ENCODE data around the gene NFAT5.

DNA sequence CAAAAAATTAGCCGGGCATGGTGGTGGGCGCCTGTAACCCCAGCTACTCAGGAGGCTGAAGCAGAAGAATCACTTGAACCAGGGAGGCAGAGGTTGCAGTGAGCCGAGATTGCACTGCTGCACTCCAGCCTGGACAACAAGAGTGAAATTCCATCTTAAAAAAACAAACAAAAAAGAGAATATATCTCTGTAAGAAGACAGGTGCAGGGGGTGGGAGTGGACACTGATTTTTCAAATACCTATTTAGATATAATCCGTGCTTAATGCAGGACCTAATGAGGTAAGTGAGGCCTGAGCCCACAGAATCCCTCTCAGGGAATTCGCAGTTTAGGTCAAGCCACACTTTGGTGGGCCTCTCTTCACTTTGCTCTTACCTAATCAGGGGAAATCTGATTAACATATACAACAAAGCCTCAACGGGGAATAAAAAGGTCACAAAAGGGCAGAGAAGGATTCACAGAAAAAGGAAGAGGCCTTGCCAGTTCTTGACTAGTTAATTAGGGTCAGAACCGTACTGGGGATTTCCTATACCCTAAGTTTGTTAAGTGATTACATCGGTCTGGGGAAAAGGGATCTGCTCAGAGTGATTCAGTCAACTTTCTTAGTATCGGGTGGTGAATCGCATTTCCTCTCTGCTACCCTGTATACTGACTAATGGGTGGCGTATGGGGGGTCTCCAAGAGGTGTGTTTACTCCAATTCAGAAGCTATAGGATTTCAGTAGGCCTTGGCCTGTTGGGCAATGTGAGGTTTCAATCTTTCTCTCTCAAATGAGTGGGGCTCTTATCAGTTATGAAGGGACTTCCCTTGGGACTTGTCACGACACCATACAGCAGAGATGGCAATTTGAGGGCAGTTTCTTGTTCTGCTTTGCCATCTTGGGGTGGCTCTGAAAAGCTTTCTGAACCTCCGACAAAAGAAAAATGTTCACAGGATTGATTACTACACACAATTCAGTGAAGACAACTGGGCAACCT, 1.9 kb upstream of the NFAT5 start:
- TF ChIP-seq, protein P1, sequence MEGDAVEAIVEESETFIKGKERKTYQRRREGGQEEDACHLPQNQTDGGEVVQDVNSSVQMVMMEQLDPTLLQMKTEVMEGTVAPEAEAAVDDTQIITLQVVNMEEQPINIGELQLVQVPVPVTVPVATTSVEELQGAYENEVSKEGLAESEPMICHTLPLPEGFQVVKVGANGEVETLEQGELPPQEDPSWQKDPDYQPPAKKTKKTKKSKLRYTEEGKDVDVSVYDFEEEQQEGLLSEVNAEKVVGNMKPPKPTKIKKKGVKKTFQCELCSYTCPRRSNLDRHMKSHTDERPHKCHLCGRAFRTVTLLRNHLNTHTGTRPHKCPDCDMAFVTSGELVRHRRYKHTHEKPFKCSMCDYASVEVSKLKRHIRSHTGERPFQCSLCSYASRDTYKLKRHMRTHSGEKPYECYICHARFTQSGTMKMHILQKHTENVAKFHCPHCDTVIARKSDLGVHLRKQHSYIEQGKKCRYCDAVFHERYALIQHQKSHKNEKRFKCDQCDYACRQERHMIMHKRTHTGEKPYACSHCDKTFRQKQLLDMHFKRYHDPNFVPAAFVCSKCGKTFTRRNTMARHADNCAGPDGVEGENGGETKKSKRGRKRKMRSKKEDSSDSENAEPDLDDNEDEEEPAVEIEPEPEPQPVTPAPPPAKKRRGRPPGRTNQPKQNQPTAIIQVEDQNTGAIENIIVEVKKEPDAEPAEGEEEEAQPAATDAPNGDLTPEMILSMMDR (IDR thresholded peaks at IDR 0.05), result no peak
- TF ChIP-seq POLR2A (IDR thresholded peaks at IDR 0.05), result no peak
